Measurements from ENCODE around the gene ANKRD63. TPM values are rescaled to one million over a fixed set of nuclear protein-coding genes. Genes with fewer than 3 reads are reported as not detected.
A peak's percentile ranks its signal among the peaks of the same experiment; 100 is the strongest.

The ANKRD63 gene
- polyA plus RNA-seq, 1 experiment = not detected

- peak overlapping the region; percentile 51 for H3K4me3 ChIP-seq (ENCODE audit: low read depth, low read length)
- POLR2A ChIA-PET = interaction anchor here (0.6 to 1.4 kb wide), 9 partner anchors 14 to 836 kb away, joined by 3 to 15 read pairs (median 3); no protein-coding TSS in a partner anchor
- peaks cover 7% of the 10 kb centered on the region for H3K27me3 ChIP-seq (ENCODE audit: control insufficient read depth, insufficient read depth, low read length)
- no peak for DNase-seq (ENCODE audit: low read depth, low spot score)
- CTCF ChIA-PET = interaction anchor here (0.6 to 5.1 kb wide), 17 partner anchors 8 to 123 kb away, joined by 3 to 85 read pairs (median 4); partner anchors contain the start of genes CCDC9B and IVD
- H3K9me3 ChIP-seq (ENCODE audit: control insufficient read depth, insufficient read depth, low read length) = no peaks in the 10 kb centered on the region; the same call in 1 of the 2 replicates
- TF ChIP-seq CTCF (IDR thresholded peaks at IDR 0.05; ENCODE audit: low read depth, low read length) = no peak
- no peak overlapping the region for H3K27ac ChIP-seq (ENCODE audit: low read depth, low read length)
Measured at GRCh38 chr15:40322531-40323238, 39.8 kb upstream of the ANKRD63 start.

GRCh38 chr15:40320931-40321371, 38.1 kb upstream of the ANKRD63 start:
- ChIA-PET CTCF (interaction anchor here (1.4 to 5.1 kb wide), 9 partner anchors 10 to 103 kb away, joined by 3 to 85 read pairs (median 14); partner anchors contain the start of gene CCDC9B), POLR2A (interaction anchor here (0.7 kb wide), 1 partner anchor 1525 kb away, joined by 3 read pairs; no protein-coding TSS in a partner anchor)
- no peak overlapping the region for H3K27ac ChIP-seq (ENCODE audit: low read depth, low read length)
- no peaks in the 10 kb centered on the region; the same call in 1 of the 2 replicates for H3K9me3 ChIP-seq (ENCODE audit: control insufficient read depth, insufficient read depth, low read length)
- no peak for DNase-seq (ENCODE audit: low read depth, low spot score)
- peaks cover 22% of the 10 kb centered on the region for H3K27me3 ChIP-seq (ENCODE audit: control insufficient read depth, insufficient read depth, low read length)
- H3K4me3 ChIP-seq (ENCODE audit: low read depth, low read length) = no peak overlapping the region
- TF ChIP-seq CTCF (IDR thresholded peaks at IDR 0.05; ENCODE audit: low read depth, low read length) = peak; percentile 90

GRCh38 chr15:40320409-40320808, 37.5 kb upstream of the ANKRD63 start:
- Histone ChIP-seq H3K4me3 (ENCODE audit: low read depth, low read length) (no peak overlapping the region), H3K27me3 (ENCODE audit: control insufficient read depth, insufficient read depth, low read length) (peaks cover 22% of the 10 kb centered on the region), H3K27ac (ENCODE audit: low read depth, low read length) (no peak overlapping the region), H3K9me3 (ENCODE audit: control insufficient read depth, insufficient read depth, low read length) (no peaks in the 10 kb centered on the region; the same call in 1 of the 2 replicates)
- ChIA-PET CTCF (interaction anchor here (0.8 to 5.1 kb wide), 10 partner anchors 10 to 212 kb away, joined by 3 to 85 read pairs (median 8); partner anchors contain the start of genes BMF and CCDC9B), POLR2A (no interaction called here)
- TF ChIP-seq CTCF (IDR thresholded peaks at IDR 0.05; ENCODE audit: low read depth, low read length) = no peak
- DNase-seq (ENCODE audit: low read depth, low spot score) = no peak

GRCh38 chr15:40317580-40317979, 34.7 kb upstream of the ANKRD63 start:
- no peaks in the 10 kb centered on the region for H3K9me3 ChIP-seq (ENCODE audit: control insufficient read depth, insufficient read depth, low read length)
- no peak for TF ChIP-seq CTCF (IDR thresholded peaks at IDR 0.05; ENCODE audit: low read depth, low read length)
- no peak overlapping the region for H3K27ac ChIP-seq (ENCODE audit: low read depth, low read length)
- POLR2A ChIA-PET = no interaction called here
- no peak overlapping the region for H3K4me3 ChIP-seq (ENCODE audit: low read depth, low read length)
- CTCF ChIA-PET = interaction anchor here (0.6 to 1.3 kb wide), 2 partner anchors 13 to 27 kb away, joined by 4 to 5 read pairs; no protein-coding TSS in a partner anchor
- no peak for DNase-seq (ENCODE audit: low read depth, low spot score)
- H3K27me3 ChIP-seq (ENCODE audit: control insufficient read depth, insufficient read depth, low read length) = peaks cover 25% of the 10 kb centered on the region

- POLR2A ChIA-PET = no interaction called here
- H3K27ac ChIP-seq (ENCODE audit: low read depth, low read length) = no peak overlapping the region
- H3K4me3 ChIP-seq (ENCODE audit: low read depth, low read length) = no peak overlapping the region
- CTCF ChIA-PET = interaction anchor here (0.6 to 1.3 kb wide), 3 partner anchors 27 to 38 kb away, joined by 3 to 5 read pairs (median 4); no protein-coding TSS in a partner anchor
- no peaks in the 10 kb centered on the region for H3K9me3 ChIP-seq (ENCODE audit: control insufficient read depth, insufficient read depth, low read length)
- H3K27me3 ChIP-seq (ENCODE audit: control insufficient read depth, insufficient read depth, low read length) = peaks cover 31% of the 10 kb centered on the region
- no peak for TF ChIP-seq CTCF (IDR thresholded peaks at IDR 0.05; ENCODE audit: low read depth, low read length)
- DNase-seq (ENCODE audit: low read depth, low spot score) = no peak
Measured at GRCh38 chr15:40316931-40317330, 34.1 kb upstream of the ANKRD63 start.

Data from AG04450 (cell line).